Ishikawa (cell line): Measurements from ENCODE around the gene ATP1A4.

Experiments used
- CEBPB ChIP-seq: IDR thresholded peaks from 2 replicates; pipeline ENCODE4 v1.6.1; 2012
- CREB1 ChIP-seq: IDR thresholded peaks from 2 replicates; pipeline ENCODE4 v1.6.1; 2012; ENCODE audit warnings: low read depth
- EGR1 ChIP-seq: IDR thresholded peaks from 2 replicates; pipeline ENCODE4 v1.6.1; 2012
- EP300 ChIP-seq: IDR thresholded peaks from 2 replicates; pipeline ENCODE4 v1.6.1; 2012; ENCODE audit warnings: borderline replicate concordance
- FOXM1 ChIP-seq: IDR thresholded peaks from 2 replicates; pipeline ENCODE4 v1.6.1; 2012; ENCODE audit warnings: low read depth, borderline replicate concordance
- NFIC ChIP-seq: IDR thresholded peaks from 2 replicates; pipeline ENCODE4 v1.6.1; 2012
- RAD21 ChIP-seq: IDR thresholded peaks from 2 replicates; pipeline ENCODE4 v1.6.1; 2012; ENCODE audit warnings: low read depth
- TAF1 ChIP-seq: IDR thresholded peaks from 2 replicates; pipeline ENCODE4 v1.6.1; 2012; ENCODE audit warnings: low read depth, mild to moderate bottlenecking
- TCF12 ChIP-seq: IDR thresholded peaks from 2 replicates; pipeline ENCODE4 v1.6.1; 2012; ENCODE audit warnings: low read depth
- TEAD4 ChIP-seq: IDR thresholded peaks from 2 replicates; pipeline ENCODE4 v1.6.1; 2012
- YY1 ChIP-seq: IDR thresholded peaks from 2 replicates; pipeline ENCODE4 v1.6.1; 2012; ENCODE audit warnings: low read depth
- ZBTB7A ChIP-seq: IDR thresholded peaks from 2 replicates; pipeline ENCODE4 v1.6.1; 2012; ENCODE audit warnings: low read depth
- TF ChIP-seq, protein P1 (sequence below): IDR thresholded peaks from 2 replicates; pipeline ENCODE4 v1.6.1; 2012; ENCODE audit warnings: low read depth, mild to moderate bottlenecking
- TF ChIP-seq, protein P2 (sequence below): IDR thresholded peaks from 2 replicates; pipeline ENCODE4 v1.6.1; 2012
- TF ChIP-seq, protein P3 (sequence below): IDR thresholded peaks from 2 replicates; pipeline ENCODE4 v1.6.1; 2012

ATP1A4 gene

DNA sequence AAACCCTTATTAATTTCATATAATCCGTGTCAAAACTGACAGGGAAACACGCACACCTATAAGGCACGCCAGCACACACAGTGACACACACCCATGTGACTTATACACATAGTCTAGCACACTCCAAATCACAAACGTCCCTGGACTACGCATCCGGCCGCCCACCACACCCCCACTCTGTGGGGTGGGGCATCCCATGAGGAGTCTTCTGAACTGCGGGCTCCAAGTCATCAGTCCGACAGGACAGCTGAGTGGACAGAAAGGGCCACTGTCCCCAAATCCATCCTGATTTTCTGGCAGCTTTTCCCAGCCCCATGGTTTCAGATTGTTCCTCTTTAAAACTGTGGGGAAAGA is 54.6 kb downstream of the ATP1A4 start:
- TF ChIP-seq CREB1 (no peak), EP300 (no peak), ZBTB7A (no peak), TAF1 (no peak), FOXM1 (no peak), RAD21 (no peak), NFIC (no peak)
- TF ChIP-seq, protein P1, sequence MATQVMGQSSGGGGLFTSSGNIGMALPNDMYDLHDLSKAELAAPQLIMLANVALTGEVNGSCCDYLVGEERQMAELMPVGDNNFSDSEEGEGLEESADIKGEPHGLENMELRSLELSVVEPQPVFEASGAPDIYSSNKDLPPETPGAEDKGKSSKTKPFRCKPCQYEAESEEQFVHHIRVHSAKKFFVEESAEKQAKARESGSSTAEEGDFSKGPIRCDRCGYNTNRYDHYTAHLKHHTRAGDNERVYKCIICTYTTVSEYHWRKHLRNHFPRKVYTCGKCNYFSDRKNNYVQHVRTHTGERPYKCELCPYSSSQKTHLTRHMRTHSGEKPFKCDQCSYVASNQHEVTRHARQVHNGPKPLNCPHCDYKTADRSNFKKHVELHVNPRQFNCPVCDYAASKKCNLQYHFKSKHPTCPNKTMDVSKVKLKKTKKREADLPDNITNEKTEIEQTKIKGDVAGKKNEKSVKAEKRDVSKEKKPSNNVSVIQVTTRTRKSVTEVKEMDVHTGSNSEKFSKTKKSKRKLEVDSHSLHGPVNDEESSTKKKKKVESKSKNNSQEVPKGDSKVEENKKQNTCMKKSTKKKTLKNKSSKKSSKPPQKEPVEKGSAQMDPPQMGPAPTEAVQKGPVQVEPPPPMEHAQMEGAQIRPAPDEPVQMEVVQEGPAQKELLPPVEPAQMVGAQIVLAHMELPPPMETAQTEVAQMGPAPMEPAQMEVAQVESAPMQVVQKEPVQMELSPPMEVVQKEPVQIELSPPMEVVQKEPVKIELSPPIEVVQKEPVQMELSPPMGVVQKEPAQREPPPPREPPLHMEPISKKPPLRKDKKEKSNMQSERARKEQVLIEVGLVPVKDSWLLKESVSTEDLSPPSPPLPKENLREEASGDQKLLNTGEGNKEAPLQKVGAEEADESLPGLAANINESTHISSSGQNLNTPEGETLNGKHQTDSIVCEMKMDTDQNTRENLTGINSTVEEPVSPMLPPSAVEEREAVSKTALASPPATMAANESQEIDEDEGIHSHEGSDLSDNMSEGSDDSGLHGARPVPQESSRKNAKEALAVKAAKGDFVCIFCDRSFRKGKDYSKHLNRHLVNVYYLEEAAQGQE = no peak
- TF ChIP-seq, protein P2, sequence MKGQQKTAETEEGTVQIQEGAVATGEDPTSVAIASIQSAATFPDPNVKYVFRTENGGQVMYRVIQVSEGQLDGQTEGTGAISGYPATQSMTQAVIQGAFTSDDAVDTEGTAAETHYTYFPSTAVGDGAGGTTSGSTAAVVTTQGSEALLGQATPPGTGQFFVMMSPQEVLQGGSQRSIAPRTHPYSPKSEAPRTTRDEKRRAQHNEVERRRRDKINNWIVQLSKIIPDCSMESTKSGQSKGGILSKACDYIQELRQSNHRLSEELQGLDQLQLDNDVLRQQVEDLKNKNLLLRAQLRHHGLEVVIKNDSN = 0 out of 2 replicates have a peak, but pooled peaks have one; percentile 21

DNA sequence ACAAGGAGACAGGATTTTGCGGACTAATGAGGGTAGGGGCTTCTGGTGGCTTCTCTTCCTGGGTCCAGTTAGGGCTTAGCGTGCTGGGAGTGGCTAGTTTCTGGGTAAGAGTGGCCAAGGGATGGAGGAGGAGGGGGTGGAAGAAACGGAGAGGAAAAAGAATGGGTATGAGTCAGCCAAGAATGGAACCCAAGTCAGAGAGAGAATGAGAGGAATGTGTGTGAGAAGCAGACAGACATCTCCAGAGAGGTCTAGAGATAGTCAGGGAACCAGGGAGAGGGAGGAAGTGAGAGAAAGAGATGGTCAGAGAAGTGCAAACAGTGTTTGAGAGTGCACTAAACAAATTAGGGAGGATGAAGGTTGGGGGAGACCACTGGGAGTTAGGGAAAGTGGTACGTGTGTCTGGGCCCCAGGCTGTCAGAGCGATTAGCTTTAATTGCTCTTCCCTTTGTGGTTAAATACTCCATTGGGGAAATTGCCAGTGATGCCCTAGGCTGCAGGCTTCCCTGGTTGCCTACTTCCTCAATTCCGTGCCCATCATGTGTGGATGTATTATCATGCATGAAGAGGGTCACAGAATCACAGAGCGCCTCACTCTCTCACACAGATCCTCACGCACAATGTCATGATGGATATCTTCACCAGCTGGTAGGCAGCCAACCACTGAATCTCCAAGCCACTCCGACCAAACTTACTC is 55.2 kb downstream of the ATP1A4 start:
- TF ChIP-seq FOXM1 (no peak), TEAD4 (peak; percentile 70), NFIC (0 out of 2 replicates have a peak, but pooled peaks have one; percentile 12), YY1 (no peak)

DNA sequence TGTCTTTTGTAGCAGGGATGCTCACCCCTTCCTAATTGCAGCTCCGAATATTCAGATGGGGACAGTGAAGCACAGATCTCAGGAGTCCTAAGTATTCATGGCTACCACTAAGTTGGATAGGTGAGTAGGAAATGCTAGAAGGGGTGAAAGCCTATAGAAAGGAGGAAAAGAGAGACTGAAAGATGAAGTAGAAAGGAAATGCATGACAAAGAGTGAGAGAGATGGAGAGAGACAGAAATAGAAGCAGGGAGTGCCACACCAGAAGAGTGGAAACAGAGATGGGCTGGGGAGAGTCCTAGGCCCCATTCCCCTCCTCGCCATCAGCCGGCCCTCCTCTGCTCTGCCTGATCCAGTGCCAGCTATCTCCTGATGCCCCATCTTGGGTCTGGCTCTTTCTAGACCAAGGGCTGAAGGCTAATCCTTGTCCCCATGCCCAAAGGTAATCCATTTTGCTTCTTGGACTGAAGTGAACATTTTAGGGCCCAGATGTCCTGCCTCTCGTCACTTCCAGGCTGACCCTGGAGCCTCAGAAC is 55.8 kb downstream of the ATP1A4 start:
- TF ChIP-seq ZBTB7A (no peak), CREB1 (no peak), YY1 (no peak), TCF12 (no peak), TAF1 (no peak), RAD21 (no peak)
- TF ChIP-seq, protein P1 = no peak

DNA sequence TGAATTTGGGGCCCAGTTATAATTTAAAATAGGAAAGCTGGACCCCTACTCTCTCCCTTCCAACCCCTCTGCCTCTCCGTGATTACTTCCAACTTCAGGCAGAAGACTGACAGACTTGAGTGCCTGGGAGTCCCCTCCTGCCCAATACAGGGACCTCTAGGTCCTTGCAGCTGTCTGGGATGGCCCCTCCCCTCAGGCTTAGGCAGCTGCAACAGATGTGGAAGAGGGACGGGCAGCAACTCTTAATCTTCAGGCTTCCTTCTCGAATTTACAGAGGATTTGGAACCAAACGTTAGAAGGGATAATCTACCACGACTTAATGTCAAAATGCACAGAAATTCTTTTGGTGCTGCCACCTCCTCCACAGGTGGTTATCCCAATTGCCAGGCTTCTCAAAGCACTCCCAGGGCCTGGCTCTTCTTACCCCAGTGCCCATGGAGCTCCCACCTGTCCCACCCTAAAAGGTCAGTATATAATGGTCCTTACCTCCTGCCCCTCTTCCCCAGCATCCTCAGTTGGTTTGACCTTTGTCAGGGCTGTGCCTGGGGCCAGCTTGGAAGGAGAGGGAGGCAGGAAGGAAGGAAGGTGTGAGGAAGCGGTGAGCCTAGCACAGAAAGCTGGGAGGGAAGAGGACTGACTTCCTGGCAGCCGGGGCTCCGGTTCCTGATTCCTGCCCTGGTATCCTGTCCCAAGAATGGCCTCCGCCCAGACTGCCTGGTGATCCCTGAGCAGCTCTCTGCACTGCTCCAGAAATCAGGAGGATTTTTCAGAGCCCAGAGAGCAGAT is 56.6 kb downstream of the ATP1A4 start:
- TF ChIP-seq EGR1 (no peak), TEAD4 (no peak)

DNA sequence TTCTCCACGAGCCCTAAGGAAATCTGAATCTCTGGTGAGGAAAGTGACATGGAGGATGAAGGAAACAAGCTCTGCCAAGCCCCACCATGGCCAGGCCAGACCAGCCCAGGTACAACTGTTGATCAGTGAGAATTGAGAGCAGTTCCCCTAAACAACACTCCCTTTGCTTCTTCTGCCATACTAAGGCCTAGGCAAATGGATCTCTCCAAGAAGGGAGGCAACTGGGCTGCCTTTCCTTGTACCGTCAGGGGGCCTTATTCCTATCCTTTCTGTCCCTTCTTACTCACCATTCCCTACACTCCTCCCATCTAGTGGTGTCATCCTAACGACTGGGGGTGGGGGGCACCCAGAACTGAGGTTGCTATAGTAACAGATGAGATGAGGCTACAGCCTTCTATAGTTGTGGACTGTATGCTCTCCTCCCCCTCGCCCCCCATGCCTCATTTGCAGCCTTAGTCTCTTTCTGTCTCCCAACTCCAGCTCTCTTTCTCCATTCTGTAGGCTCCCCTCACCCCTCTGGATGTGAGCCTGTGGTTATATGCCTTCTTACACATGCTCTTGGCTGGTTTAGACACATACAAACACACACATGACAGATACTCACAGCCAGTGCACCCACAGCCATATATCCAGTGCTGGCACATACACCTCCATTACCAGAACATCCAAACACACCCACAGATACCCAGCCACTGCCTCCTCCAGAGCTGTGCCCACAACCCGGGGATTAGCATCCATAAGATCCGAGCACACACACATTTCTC is 57.3 kb downstream of the ATP1A4 start:
- TF ChIP-seq EGR1 = no peak
- TF ChIP-seq CREB1 = no peak
- TF ChIP-seq TCF12 = no peak
- TF ChIP-seq, protein P2 = no peak
- TF ChIP-seq CEBPB = no peak
- TF ChIP-seq, protein P1 = no peak
- TF ChIP-seq NFIC = no peak
- no peak for TF ChIP-seq YY1
- no peak for TF ChIP-seq EP300
- TF ChIP-seq ZBTB7A = no peak
- TF ChIP-seq TAF1 = no peak
- TF ChIP-seq RAD21 = no peak
- TF ChIP-seq FOXM1 = no peak
- TF ChIP-seq, protein P3, sequence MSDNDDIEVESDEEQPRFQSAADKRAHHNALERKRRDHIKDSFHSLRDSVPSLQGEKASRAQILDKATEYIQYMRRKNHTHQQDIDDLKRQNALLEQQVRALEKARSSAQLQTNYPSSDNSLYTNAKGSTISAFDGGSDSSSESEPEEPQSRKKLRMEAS = no peak
- TF ChIP-seq TEAD4 = no peak
